HepG2 (cell line): ENCODE measurements around the gene AFF1. TPM values are rescaled to one million over a fixed set of nuclear protein-coding genes. Genes with fewer than 3 reads are reported as not detected.

Source experiments
- ATRX ChIP-seq: sonication (generic); formaldehyde crosslinking; IDR thresholded peaks from 2 replicates; pipeline ENCODE4 v1.4.0; 2020; ENCODE audit warnings: missing genetic modification reagents, borderline replicate concordance
- CHD2 ChIP-seq: IDR thresholded peaks from 2 replicates; pipeline ENCODE4 v1.6.1; 2011; ENCODE audit warnings: low read depth, low read length, improper control_type of control experiment
- FOXM1 ChIP-seq: sonication (generic); formaldehyde crosslinking; IDR thresholded peaks from 2 replicates; pipeline ENCODE4 v1.5.0; 2020; ENCODE audit warnings: missing genetic modification reagents
- GATA4 ChIP-seq: sonication (generic); IDR thresholded peaks from 2 replicates; pipeline ENCODE4 v1.6.1; 2016; ENCODE audit warnings: antibody characterized with exemption, low read depth, borderline replicate concordance
- HNRNPLL ChIP-seq: fragments of 200-400 bp; formaldehyde crosslinking; IDR thresholded peaks from 2 replicates; pipeline ENCODE4 v1.6.1; 2017; ENCODE audit warnings: mild to moderate bottlenecking, low read depth, low read length; ENCODE audit not compliant: poor library complexity, severe bottlenecking
- MAF1 ChIP-seq: sonication (generic); formaldehyde crosslinking; IDR thresholded peaks from 2 replicates; pipeline ENCODE4 v1.5.0; 2020; ENCODE audit warnings: missing genetic modification reagents, borderline replicate concordance
- MIER2 ChIP-seq: IDR thresholded peaks from 2 replicates; pipeline ENCODE4 v1.6.1; 2016; ENCODE audit warnings: missing biosample characterization, missing genetic modification reagents
- NFKBIZ ChIP-seq: IDR thresholded peaks from 2 replicates; pipeline ENCODE4 v1.6.1; 2018; ENCODE audit warnings: missing genetic modification reagents, missing compliant biosample characterization
- PITX1 ChIP-seq: sonication (generic); formaldehyde crosslinking; IDR thresholded peaks from 2 replicates; pipeline ENCODE4 v1.5.1; 2020; ENCODE audit warnings: mild to moderate bottlenecking, missing genetic modification reagents
- RFXAP ChIP-seq: sonication (generic); formaldehyde crosslinking; IDR thresholded peaks from 2 replicates; pipeline ENCODE4 v1.4.0; 2020; ENCODE audit warnings: missing genetic modification reagents, borderline replicate concordance
- SIN3B ChIP-seq: fragments of 150-350 bp; IDR thresholded peaks from 2 replicates; pipeline ENCODE4 v1.6.1; 2014; ENCODE audit warnings: low read length
- SMAD1 ChIP-seq: sonication (generic); formaldehyde crosslinking; IDR thresholded peaks from 2 replicates; pipeline ENCODE4 v1.4.0; 2020; ENCODE audit warnings: missing genetic modification reagents, low read depth, mild to moderate bottlenecking, borderline replicate concordance
- ZNF232 ChIP-seq: sonication (generic); formaldehyde crosslinking; IDR thresholded peaks from 2 replicates; pipeline ENCODE4 v1.4.0; 2020; ENCODE audit warnings: missing genetic modification reagents, borderline replicate concordance
- ZNF282 ChIP-seq: fragments of 450-650 bp; IDR thresholded peaks from 2 replicates; pipeline ENCODE4 v1.6.1; 2018; ENCODE audit not compliant: partially characterized antibody
- ZNF296 ChIP-seq: sonication (generic); formaldehyde crosslinking; conservative IDR thresholded peaks from 2 replicates; pipeline ENCODE4 v1.5.0; 2020; ENCODE audit warnings: mild to moderate bottlenecking, missing genetic modification reagents
- ZNF670 ChIP-seq: sonication (generic); formaldehyde crosslinking; IDR thresholded peaks from 2 replicates; pipeline ENCODE4 v1.8.0; 2022; ENCODE audit warnings: mild to moderate bottlenecking, missing genetic modification reagents, borderline replicate concordance
- ZNF772 ChIP-seq: sonication (generic); formaldehyde crosslinking; IDR thresholded peaks from 2 replicates; pipeline ENCODE4 v1.5.0; 2020; ENCODE audit warnings: mild to moderate bottlenecking, missing genetic modification reagents
- ZNF777 ChIP-seq: sonication (generic); formaldehyde crosslinking; IDR thresholded peaks from 2 replicates; pipeline ENCODE4 v1.4.0; 2020; ENCODE audit warnings: missing genetic modification reagents
- ZSCAN25 ChIP-seq: sonication (generic); formaldehyde crosslinking; IDR thresholded peaks from 2 replicates; pipeline ENCODE4 v1.8.0; 2022; ENCODE audit warnings: mild to moderate bottlenecking, missing genetic modification reagents
- polyA plus RNA-seq, 8 experiments: library from polyadenylated mRNA; depleted of rRNA in 3 of 8; stranded (reverse) in 7 of 8; unstranded in 1 of 8; fragments of >200 nt; fragmentation: Illumina TruSeq in 4 of 8; extraction: Trizol in 4 of 8; gene quantifications; 2 replicates each; pipeline versions ENCODE4 v1.2.1 to v1.2.3, GENCODE V29; 2011 to 2016; ENCODE audit warnings: low read depth in 4 of 8, missing spikeins in 1 of 8, mixed read lengths in 1 of 8; ENCODE audit not compliant: insufficient read depth in 1 of 8
- total RNA-seq, 5 experiments: library from RNA; depleted of rRNA; stranded (reverse); fragments of >200 nt; fragmentation: Illumina TruSeq; extraction: Trizol; gene quantifications; 2 replicates each; pipeline ENCODE4 v1.2.3, GENCODE V29; 2016; ENCODE audit warnings: low read depth in 1 of 5
- TF ChIP-seq, protein P1 (sequence below): sonication (generic); formaldehyde crosslinking; IDR thresholded peaks from 2 replicates; pipeline ENCODE4 v1.5.0; 2020; ENCODE audit warnings: mild to moderate bottlenecking, missing genetic modification reagents, moderate library complexity
- TF ChIP-seq, protein P2 (sequence below): sonication (generic); formaldehyde crosslinking; IDR thresholded peaks from 2 replicates; pipeline ENCODE4 v1.4.0; 2020; ENCODE audit warnings: missing genetic modification reagents
- TF ChIP-seq, protein P3 (sequence below): sonication (generic); formaldehyde crosslinking; IDR thresholded peaks from 2 replicates; pipeline ENCODE4 v1.4.0; 2020; ENCODE audit warnings: missing genetic modification reagents, low read depth, mild to moderate bottlenecking, borderline replicate concordance

AFF1 gene
- total and polyA plus RNA-seq, 2 of the 13 experiments (the other 11 are each of a cell fraction or from before 2014, with no cell fraction given), result 15.5 to 15.9 TPM

DNA sequence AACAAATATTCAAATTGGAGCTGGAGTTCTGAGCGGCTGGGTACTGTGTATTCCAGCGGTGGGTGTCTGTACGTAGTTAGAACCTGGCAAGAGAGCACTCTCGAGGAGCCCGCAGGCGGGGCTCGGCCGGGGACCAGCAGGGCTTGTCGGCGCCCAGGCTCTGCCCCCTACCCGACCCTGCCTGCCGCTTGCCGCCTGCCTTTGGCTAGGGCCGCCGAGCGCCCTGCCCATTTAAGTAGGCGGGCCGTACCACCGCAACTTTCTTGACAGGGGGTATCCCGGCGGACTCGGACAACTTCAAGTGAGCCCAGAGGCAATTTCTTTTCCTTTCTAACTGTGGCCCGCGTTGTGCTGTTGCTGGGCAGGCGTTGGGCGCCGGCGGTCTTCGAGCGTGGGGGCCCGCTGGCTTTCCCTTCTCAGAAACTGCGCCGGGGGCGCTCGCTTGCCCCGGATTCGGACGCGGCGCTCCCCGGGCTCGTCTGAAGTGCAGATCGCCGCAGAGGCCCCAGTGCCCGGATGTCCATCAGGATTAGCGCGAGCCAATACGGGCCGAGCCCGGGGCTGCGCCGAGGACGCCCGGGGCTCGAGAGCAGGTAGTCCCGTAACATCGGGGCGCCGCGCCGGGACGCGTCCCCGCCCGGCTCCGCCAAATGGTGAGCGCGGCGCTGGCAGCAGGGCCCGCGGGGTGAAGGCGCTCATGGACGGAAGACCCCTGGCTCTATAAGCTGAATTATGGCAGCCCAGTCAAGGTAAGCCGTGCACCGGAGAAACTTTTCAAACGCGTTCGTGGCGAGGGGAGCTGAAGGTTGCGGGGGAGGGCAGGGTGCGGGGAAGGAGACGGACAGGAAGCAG is 72.1 kb downstream of the AFF1 start (continued):
- TF ChIP-seq ZNF296 (CRISPR knock-in tag) (0 out of 2 replicates have a peak, but pooled peaks have one; percentile 62), GATA4 (peak; percentile 82), ZNF282 (no peak), NFKBIZ (CRISPR knock-in tag) (no peak), HNRNPLL (peak; percentile 95), SMAD1 (CRISPR knock-in tag) (peak; percentile 79), ZNF777 (CRISPR knock-in tag) (0 out of 2 replicates have a peak, but pooled peaks have one; percentile 29), FOXM1 (CRISPR knock-in tag) (no peak), SIN3B (no peak), MIER2 (no peak), MAF1 (CRISPR knock-in tag) (0 out of 2 replicates have a peak, but pooled peaks have one; percentile 22), ZNF232 (CRISPR knock-in tag) (peak; percentile 76), ZNF670 (CRISPR knock-in tag) (no peak), PITX1 (CRISPR knock-in tag) (peak; percentile 99), CHD2 (no peak; the same call in 1 of the 2 replicates), ATRX (CRISPR knock-in tag) (no peak), ZNF772 (CRISPR knock-in tag) (peak; percentile 91), ZSCAN25 (CRISPR knock-in tag) (peak; percentile 45; the same call in 1 of the 2 replicates), RFXAP (CRISPR knock-in tag) (peak; percentile 93)
- TF ChIP-seq, protein P1, sequence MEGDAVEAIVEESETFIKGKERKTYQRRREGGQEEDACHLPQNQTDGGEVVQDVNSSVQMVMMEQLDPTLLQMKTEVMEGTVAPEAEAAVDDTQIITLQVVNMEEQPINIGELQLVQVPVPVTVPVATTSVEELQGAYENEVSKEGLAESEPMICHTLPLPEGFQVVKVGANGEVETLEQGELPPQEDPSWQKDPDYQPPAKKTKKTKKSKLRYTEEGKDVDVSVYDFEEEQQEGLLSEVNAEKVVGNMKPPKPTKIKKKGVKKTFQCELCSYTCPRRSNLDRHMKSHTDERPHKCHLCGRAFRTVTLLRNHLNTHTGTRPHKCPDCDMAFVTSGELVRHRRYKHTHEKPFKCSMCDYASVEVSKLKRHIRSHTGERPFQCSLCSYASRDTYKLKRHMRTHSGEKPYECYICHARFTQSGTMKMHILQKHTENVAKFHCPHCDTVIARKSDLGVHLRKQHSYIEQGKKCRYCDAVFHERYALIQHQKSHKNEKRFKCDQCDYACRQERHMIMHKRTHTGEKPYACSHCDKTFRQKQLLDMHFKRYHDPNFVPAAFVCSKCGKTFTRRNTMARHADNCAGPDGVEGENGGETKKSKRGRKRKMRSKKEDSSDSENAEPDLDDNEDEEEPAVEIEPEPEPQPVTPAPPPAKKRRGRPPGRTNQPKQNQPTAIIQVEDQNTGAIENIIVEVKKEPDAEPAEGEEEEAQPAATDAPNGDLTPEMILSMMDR, result peak; percentile 21; the same call in 1 of the 2 replicates
- TF ChIP-seq, protein P2, sequence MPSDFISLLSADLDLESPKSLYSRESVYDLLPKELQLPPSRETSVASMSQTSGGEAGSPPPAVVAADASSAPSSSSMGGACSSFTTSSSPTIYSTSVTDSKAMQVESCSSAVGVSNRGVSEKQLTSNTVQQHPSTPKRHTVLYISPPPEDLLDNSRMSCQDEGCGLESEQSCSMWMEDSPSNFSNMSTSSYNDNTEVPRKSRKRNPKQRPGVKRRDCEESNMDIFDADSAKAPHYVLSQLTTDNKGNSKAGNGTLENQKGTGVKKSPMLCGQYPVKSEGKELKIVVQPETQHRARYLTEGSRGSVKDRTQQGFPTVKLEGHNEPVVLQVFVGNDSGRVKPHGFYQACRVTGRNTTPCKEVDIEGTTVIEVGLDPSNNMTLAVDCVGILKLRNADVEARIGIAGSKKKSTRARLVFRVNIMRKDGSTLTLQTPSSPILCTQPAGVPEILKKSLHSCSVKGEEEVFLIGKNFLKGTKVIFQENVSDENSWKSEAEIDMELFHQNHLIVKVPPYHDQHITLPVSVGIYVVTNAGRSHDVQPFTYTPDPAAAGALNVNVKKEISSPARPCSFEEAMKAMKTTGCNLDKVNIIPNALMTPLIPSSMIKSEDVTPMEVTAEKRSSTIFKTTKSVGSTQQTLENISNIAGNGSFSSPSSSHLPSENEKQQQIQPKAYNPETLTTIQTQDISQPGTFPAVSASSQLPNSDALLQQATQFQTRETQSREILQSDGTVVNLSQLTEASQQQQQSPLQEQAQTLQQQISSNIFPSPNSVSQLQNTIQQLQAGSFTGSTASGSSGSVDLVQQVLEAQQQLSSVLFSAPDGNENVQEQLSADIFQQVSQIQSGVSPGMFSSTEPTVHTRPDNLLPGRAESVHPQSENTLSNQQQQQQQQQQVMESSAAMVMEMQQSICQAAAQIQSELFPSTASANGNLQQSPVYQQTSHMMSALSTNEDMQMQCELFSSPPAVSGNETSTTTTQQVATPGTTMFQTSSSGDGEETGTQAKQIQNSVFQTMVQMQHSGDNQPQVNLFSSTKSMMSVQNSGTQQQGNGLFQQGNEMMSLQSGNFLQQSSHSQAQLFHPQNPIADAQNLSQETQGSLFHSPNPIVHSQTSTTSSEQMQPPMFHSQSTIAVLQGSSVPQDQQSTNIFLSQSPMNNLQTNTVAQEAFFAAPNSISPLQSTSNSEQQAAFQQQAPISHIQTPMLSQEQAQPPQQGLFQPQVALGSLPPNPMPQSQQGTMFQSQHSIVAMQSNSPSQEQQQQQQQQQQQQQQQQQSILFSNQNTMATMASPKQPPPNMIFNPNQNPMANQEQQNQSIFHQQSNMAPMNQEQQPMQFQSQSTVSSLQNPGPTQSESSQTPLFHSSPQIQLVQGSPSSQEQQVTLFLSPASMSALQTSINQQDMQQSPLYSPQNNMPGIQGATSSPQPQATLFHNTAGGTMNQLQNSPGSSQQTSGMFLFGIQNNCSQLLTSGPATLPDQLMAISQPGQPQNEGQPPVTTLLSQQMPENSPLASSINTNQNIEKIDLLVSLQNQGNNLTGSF (CRISPR knock-in tag), result no peak
- TF ChIP-seq, protein P3, sequence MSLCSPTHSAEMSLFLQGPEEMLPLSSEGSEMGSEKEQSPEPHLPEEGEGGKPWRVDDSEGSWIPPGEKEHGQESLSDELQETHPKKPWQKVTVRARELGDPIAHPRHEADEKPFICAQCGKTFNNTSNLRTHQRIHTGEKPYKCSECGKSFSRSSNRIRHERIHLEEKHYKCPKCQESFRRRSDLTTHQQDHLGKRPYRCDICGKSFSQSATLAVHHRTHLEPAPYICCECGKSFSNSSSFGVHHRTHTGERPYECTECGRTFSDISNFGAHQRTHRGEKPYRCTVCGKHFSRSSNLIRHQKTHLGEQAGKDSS (CRISPR knock-in tag), result peak; percentile 61; the same call in 1 of the 2 replicates
